Endothelial cell of umbilical vein (primary cell): ENCODE measurements around the gene AFDN. TPM values are rescaled to one million over a fixed set of nuclear protein-coding genes. Genes with fewer than 3 reads are reported as not detected.

Experiments used
- BruUV-seq: library from RNA; stranded (reverse); fragments of 400-500 nt; replicated peaks from 2 replicates; lab custom pipeline; 2021; lab: Mats Ljungman, UMichigan
- CTCF ChIA-PET: fragments of 300-600, 350-600 bp; sonication (Branson Sonifier 250); formaldehyde crosslinking; loops from one replicate; lab custom pipeline; 2021; ENCODE audit warnings: antibody characterized with exemption, inconsistent platforms; lab: Charles Lee
- POLR2A ChIA-PET: fragments of 300-600, 350-600 bp; sonication (Branson Sonifier 250); formaldehyde crosslinking; loops from one replicate; lab custom pipeline; 2021; ENCODE audit warnings: antibody characterized with exemption, inconsistent platforms; lab: Charles Lee
- DNase-seq: peaks from one replicate; pipeline ENCODE4 v3.0.0-alpha.2; 2011; ENCODE audit warnings: low read depth, low spot score
- FAIRE-seq: peaks from 2 replicates; lab custom pipeline; 2011; peaks lifted over from hg19 to GRCh38; lab: Jason Lieb, UNC
- H2AFZ ChIP-seq: 2 replicates; pipeline ENCODE4 v1.6.0; 2012; ENCODE audit warnings: low read depth, low read length, control low read depth, inconsistent platforms
- H3K27ac ChIP-seq: 2 replicates; pipeline ENCODE4 v1.5.1; 2011; ENCODE audit warnings: low read depth, mild to moderate bottlenecking, control low read depth, low read length, moderate library complexity; ENCODE audit not compliant: insufficient read depth
- H3K27me3 ChIP-seq, 2 experiments: 2 replicates each; pipeline versions ENCODE4 v1.6.0 to v1.6.1; 2011; ENCODE audit warnings: low read length in 2 of 2, mixed read lengths in 1 of 2; ENCODE audit not compliant: control insufficient read depth in 2 of 2, insufficient read depth in 2 of 2
- H3K36me3 ChIP-seq, 2 experiments: 2 replicates in 1 of 2; 3 replicates in 1 of 2; pipeline ENCODE4 v1.5.1; 2011; ENCODE audit warnings: low read length in 2 of 2, mild to moderate bottlenecking in 1 of 2, moderate library complexity in 1 of 2; ENCODE audit not compliant: control insufficient read depth in 2 of 2, insufficient read depth in 2 of 2; ENCODE audit errors: extremely low read depth in 1 of 2
- H3K4me1 ChIP-seq: 3 replicates; pipeline ENCODE4 v1.5.1; 2011; ENCODE audit warnings: mild to moderate bottlenecking, low read length; ENCODE audit not compliant: control insufficient read depth, insufficient read depth; ENCODE audit errors: extremely low read depth
- H3K4me2 ChIP-seq: 2 replicates; pipeline ENCODE4 v1.6.1; 2011; ENCODE audit warnings: low read length, control low read depth, mixed read lengths; ENCODE audit not compliant: insufficient read depth
- H3K4me3 ChIP-seq, 3 experiments: fragments of 200-600 bp in 1 of 3; sonication (generic), shearing (Covaris generic) in 1 of 3; replicated peaks in 1 of 3; 2 replicates each; pipeline ENCODE4 v1.5.1; 2011 to 2016; ENCODE audit warnings: control low read depth in 3 of 3, low read length in 3 of 3, mild to moderate bottlenecking in 2 of 3, inconsistent platforms in 1 of 3, low read depth in 1 of 3, moderate library complexity in 1 of 3; ENCODE audit not compliant: insufficient read depth in 1 of 3
- H3K79me2 ChIP-seq: 2 replicates; pipeline ENCODE4 v1.6.0; 2012; ENCODE audit warnings: low read length, inconsistent platforms; ENCODE audit not compliant: control insufficient read depth, insufficient read depth
- H3K9ac ChIP-seq: replicated peaks from 2 replicates; pipeline ENCODE3; 2011; ENCODE audit warnings: low read length, control low read depth; ENCODE audit not compliant: insufficient read depth; ENCODE audit errors: extremely low read depth
- H3K9me1 ChIP-seq: replicated peaks from 3 replicates; pipeline ENCODE4 v1.6.0; 2011; ENCODE audit warnings: mild to moderate bottlenecking, low read length; ENCODE audit not compliant: control insufficient read depth, insufficient read depth; ENCODE audit errors: extremely low read depth
- H3K9me3 ChIP-seq: replicated peaks from 2 replicates; pipeline ENCODE4 v1.5.1; 2012; ENCODE audit warnings: low read length, inconsistent platforms; ENCODE audit not compliant: control insufficient read depth, insufficient read depth
- H4K20me1 ChIP-seq: replicated peaks from 2 replicates; pipeline ENCODE3; 2011; ENCODE audit warnings: mild to moderate bottlenecking, low read length; ENCODE audit not compliant: control insufficient read depth, insufficient read depth; ENCODE audit errors: extremely low read depth
- GATA2 ChIP-seq: IDR thresholded peaks from 2 replicates; pipeline ENCODE4 v1.7.0; 2011; ENCODE audit warnings: low read depth, mild to moderate bottlenecking, moderate library complexity, mixed read lengths, low read length; ENCODE audit not compliant: insufficient read length, insufficient read depth
- MYC ChIP-seq: IDR thresholded peaks from one replicate; pipeline ENCODE4 v1.6.1; 2011; ENCODE audit warnings: mild to moderate bottlenecking, low read depth, low read length
- POLR2AphosphoS5 ChIP-seq: IDR thresholded peaks from 2 replicates; pipeline ENCODE4 v1.6.1; 2012; ENCODE audit warnings: low read depth, mild to moderate bottlenecking, control low read depth, low read length, moderate library complexity; ENCODE audit not compliant: insufficient read depth
- dilution Hi-C: fragments of 300-500 bp; cut with MboI; formaldehyde crosslinking; loops from one replicate; pipeline ENCODE4 v1.15.0; 2019; ENCODE audit warnings: low sequenced_read_pairs; ENCODE audit not compliant: extremely low pct_ligation_motif_present
- intact Hi-C: fragments of 100-400 bp; cut with micrococcal nuclease; formaldehyde crosslinking; loops from one replicate; pipeline ENCODE4 v1.10.0; 2022
- polyA plus RNA-seq, 4 experiments: library from polyadenylated mRNA; depleted of rRNA in 3 of 4; stranded (reverse) in 3 of 4; unstranded in 1 of 4; fragments of >200 nt; gene quantifications; 2 replicates each; pipeline versions ENCODE4 v1.2.1 to v1.2.3, GENCODE V29; 2011 to 2012; ENCODE audit warnings: missing spikeins in 1 of 4
- total RNA-seq: library from RNA; stranded (reverse); gene quantifications from 2 replicates; pipeline ENCODE4 v1.2.3, GENCODE V29; 2021
- TF ChIP-seq, protein P1 (sequence below): IDR thresholded peaks from 2 replicates; pipeline ENCODE4 v1.6.1; 2011; ENCODE audit not compliant: insufficient read depth, insufficient read length

Gene AFDN
- total and polyA plus RNA-seq, 2 donors (not counting 3 experiments of a cell fraction or from before 2014, with no cell fraction given): 31.0 to 134 TPM

DNA sequence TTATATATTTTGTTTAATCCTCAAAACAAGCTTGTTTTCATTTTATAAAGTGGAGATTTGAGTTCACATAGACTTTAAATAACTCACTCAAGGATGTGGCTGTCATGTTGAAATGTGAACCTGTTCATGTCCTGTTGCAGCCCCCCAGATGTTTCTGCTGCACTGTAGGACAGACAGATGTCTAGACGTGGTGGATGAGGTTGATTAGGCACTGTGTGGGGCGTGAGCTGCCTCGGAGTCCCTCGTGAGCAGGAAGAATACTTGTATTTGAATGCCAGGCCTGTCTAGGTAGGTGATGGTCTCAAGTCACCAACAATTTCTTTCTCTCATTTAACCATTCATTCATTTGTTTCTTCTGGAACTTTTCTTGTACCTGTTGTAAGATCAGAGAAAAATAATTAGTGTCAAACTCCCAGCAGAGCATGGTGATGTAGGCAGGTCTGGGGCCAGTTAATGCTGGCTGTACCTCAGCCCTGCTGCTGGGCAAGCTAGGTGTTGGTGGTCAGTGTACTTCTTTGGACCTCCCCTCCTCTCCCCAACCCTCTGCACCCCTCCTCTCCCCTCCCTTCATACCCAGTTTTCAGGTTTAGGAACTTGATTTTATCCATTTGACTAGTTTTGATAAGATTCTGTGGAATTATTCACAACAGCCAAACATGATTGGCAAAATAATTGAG, 34.0 kb downstream of the AFDN start:
- Histone ChIP-seq H3K4me1 (peaks cover 21% of the 10 kb centered on the region), H3K9ac (no peak overlapping the region), H2AFZ (no peak overlapping the region), H3K4me3 (no peak overlapping the region), H3K9me1 (no peaks in the 10 kb centered on the region), H3K27ac (no peak overlapping the region), H4K20me1 (peaks cover 2% of the 10 kb centered on the region), H3K36me3 (no peaks in the 10 kb centered on the region), H3K79me2 (peaks cover 54% of the 10 kb centered on the region), H3K4me2 (no peak overlapping the region), H3K27me3 (no peaks in the 10 kb centered on the region), H3K9me3 (no peaks in the 10 kb centered on the region)
- no peak for DNase-seq
- TF ChIP-seq GATA2: no peak
- no peak for TF ChIP-seq MYC
- TF ChIP-seq, protein P1, sequence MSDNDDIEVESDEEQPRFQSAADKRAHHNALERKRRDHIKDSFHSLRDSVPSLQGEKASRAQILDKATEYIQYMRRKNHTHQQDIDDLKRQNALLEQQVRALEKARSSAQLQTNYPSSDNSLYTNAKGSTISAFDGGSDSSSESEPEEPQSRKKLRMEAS: no peak
- no peak for TF ChIP-seq POLR2AphosphoS5
- dilution Hi-C loops (no loop called here), intact Hi-C loops (no loop called here)
- POLR2A ChIA-PET: no interaction called here
- no peak for FAIRE-seq
- BruUV-seq: no TSS peak
- CTCF ChIA-PET: interaction anchor here (1.0 kb wide), 1 partner anchor 18 kb away, joined by 4 read pairs; no protein-coding TSS in a partner anchor

DNA sequence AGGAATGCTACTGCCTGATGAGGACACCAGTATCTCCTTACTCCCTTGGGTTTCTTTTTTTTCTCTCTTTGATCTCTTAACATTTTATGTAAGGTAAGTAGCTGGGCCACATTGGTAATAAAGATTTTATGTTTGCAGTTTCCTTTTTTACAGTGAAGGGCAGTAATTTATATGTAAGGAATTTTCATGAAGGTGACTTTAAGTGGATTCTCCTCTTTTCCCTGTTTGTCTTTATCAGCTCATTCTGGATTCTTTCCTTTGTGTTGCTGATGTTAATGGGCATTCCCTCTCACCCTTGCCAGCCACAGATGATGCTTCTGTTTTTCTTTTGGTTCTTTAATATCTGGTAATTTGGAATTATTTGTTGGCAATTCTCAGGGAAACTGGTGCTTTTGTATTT, 34.7 kb downstream of the AFDN start:
- no TSS peak for BruUV-seq
- no peaks in the 10 kb centered on the region for H3K27me3 ChIP-seq
- ChIA-PET CTCF (no interaction called here), POLR2A (no interaction called here)
- FAIRE-seq: no peak
- no peaks in the 10 kb centered on the region for H3K36me3 ChIP-seq
- H2AFZ ChIP-seq: no peak overlapping the region
- intact Hi-C loops (no loop called here), dilution Hi-C loops (no loop called here)
- peaks cover 2% of the 10 kb centered on the region for H4K20me1 ChIP-seq
- H3K9me3 ChIP-seq: no peaks in the 10 kb centered on the region
- H3K4me3 ChIP-seq: no peak overlapping the region
- H3K9me1 ChIP-seq: no peaks in the 10 kb centered on the region
- no peak for DNase-seq
- H3K9ac ChIP-seq: no peak overlapping the region
- no peak overlapping the region for H3K27ac ChIP-seq
- H3K4me1 ChIP-seq: peaks cover 14% of the 10 kb centered on the region
- peaks cover 47% of the 10 kb centered on the region for H3K79me2 ChIP-seq
- no peak overlapping the region for H3K4me2 ChIP-seq
- TF ChIP-seq GATA2: no peak
- TF ChIP-seq, protein P1: no peak
